ENCODE data around the gene AUTS2.

- TF ChIP-seq TAF1 (IDR thresholded peaks at IDR 0.05; ENCODE audit: low read depth, low read length), result no peak
- no peak for TF ChIP-seq POLR2A (IDR thresholded peaks at IDR 0.05; ENCODE audit: low read depth, low read length)
- no peak for TF ChIP-seq POLR2AphosphoS5 (IDR thresholded peaks at IDR 0.05; ENCODE audit: low read depth, low read length)
- no peak for TF ChIP-seq PAX5 (IDR thresholded peaks at IDR 0.05; ENCODE audit: insufficient read depth, low read length, severe bottlenecking)
Measured at GRCh38 chr7:70725448-70725847, 1127.2 kb downstream of the AUTS2 start.

All from GM12891 (cell line).